Activated T-cell treated with anti-CD3 and anti-CD28 coated beads for 48 hours (primary cell): Measurements from ENCODE around the gene KRTAP10-1.
"Not testable (repeated sequence)": the region's sequence is repeated elsewhere in the genome, so short reads cannot be mapped to it uniquely, and the experiment has no call there.

ENCODE experiments used
- DNase-seq: peaks from one replicate; pipeline ENCODE4 v3.0.0-alpha.2; 2020; ENCODE audit warnings: low read depth

KRTAP10-1 gene

DNA sequence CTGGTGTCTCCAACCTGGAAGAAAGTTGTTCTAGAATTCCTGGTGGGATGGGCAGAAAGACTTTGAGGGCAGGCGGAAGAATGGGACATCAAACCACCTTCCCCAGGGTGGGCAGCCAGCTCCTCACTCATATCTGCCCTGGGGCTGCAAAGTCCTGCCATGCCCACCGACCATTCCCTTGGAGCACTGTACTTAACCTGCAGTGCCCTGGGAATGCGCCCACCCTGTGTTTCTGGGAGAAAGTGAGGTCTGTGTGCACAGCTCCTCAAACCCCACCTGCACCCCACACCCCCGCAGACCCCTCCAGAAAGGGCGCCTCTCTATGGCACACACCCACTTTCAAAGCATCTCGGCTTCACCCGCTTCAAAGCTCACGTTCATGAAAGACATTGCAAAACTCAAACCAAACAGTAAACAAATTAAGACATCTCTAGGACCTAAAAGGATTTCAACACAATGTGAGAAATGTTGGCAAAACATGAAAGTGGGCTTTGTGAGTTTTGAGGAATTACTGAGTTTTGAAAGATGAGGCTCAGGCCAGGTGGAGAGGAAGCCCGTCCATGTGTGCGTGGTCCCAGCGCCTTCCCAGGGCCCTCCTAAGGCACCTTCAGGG lies 25.1 kb downstream of the KRTAP10-1 start:
- no peak for DNase-seq

DNA sequence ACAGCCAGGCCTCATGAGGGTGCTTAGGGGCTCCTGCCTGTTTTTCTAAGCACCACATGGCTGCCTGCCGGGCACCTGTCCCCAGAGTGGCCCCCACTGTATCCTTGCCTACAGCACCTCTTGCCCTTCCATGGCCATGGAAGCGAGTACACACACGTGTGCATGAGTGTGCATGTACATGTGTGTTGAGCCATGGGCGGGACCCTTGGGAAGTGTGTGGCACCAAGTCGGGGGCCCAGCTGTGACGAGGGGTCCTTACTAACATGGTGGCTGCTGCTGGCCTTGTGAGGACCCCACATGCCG lies 25.8 kb downstream of the KRTAP10-1 start:
- DNase-seq = no peak

- DNase-seq = no peak
Observed at GRCh38 chr21:44513389-44514217, 26.4 kb downstream of the KRTAP10-1 start.

DNA sequence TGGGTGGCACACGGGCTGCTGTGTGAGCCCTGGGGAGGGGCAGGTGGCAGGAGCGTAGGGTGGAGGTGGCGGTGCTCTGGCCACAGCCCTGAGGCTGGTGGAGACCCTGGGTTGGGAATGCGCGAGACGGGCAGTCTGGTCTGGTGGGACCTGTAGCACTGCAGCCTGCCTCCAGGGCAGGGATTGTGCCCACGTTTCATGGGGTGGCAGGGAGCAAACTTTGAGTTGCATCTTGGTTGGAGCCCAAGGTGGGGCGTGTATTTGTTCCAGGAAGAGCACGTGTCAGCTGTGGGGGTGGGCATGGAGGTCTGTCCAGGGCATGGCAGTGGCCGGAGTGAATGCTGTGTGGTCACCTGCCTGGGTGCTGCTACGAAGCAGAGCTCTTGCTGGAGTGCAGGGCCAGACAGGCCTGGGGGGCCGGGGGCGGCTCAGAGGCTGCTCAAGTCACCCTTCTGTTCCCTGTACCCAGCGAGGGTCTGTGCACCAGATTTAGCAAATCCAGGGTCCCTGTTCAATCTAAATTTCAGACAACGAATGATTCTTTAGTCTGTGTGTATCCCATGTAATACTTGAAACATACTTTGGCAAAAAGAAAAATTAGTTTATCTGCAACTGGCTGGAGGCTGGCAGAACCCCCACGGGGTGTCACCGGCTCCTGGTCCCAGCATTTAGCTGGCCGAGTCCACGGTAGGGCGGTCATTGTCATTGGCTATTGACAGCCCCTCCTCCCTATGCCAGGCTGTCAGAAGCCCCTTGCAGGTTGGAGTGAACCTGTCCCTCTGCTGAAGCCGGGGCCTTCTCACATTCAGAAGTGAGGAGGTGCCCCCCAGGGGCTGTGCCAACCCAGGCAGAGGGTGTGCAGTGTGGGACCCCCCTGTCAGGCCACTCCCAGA lies 27.3 kb downstream of the KRTAP10-1 start:
- no peak for DNase-seq

DNA sequence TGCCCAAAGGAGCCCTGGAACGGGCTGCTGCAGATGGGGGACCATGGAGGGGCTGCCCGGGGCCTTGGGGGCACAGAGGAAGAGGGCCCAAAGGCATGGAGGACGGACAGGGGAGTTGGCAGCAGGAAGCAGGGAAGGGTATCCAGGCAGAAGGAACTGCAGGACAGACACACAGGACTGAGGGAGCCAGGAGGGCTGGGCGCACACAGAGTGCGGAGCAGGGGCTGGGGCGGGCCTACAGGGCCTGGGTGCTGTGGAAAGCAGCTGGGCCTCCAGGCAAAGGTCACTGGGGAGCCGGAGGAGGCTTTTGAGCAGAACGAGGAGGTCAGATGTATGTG lies 28.1 kb downstream of the KRTAP10-1 start:
- no peak for DNase-seq

- DNase-seq = no peak
Observed at GRCh38 chr21:44511219-44511937, 28.6 kb downstream of the KRTAP10-1 start.

- DNase-seq = peak; percentile 74
Observed at GRCh38 chr21:44510508-44511218, 29.3 kb downstream of the KRTAP10-1 start.

GRCh38 chr21:44510109-44510507 lies 29.9 kb downstream of the KRTAP10-1 start:
- no peak for DNase-seq

DNA sequence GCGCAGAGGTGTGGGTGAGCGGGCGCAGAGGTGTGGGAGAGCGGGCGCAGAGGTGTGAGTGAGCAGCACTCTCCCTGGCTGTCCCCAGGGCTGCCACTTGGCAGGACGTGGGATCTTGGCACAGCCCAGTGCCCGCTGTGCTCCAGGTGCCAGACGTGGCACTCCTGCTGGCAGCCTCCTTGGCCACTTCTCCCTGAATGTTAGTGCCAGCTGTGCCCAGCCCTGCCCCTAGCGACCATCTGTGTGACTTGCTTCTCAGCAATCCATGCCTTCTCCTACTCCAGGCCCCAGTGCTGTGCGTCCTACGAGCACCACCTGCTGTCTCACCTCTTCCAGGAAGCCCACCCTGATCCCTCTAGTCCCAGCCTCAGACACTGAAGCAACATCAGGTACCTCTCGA lies 30.5 kb downstream of the KRTAP10-1 start:
- no peak for DNase-seq

DNA sequence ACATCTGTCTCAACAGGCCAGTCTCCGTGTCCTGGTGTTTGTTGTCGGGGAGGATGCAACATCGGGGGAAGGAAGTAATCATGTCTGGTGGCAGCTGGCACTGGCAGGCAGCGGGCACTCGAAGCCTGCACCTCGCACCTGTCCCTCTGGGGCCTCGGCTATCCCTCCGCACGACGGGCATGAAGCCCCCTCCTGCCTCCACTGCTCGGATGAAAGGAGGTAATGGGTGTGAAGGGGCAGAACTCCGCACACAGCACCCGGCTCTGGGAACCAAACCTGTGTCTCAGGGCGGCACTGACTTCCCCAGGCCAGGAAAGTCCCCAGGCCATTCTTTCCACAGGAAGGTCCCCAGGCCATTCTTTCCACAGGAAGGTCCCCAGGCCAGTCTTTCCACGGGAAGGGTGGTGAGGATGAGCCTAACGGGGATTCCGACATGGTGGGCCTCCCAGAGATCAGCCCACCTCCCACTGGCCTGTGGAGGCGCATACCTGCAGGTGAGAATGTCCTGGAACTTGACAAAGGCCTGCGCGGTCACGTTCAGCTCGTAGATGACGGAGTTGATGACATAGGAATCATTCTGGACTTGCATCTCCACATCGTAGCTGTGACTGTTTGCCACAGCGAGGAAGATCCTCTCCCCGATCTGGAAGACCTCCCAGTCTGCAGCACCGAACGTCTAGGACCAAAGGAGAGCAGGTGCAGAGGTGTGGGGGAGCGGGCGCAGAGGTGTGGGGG lies 31.1 kb downstream of the KRTAP10-1 start:
- no peak for DNase-seq

DNA sequence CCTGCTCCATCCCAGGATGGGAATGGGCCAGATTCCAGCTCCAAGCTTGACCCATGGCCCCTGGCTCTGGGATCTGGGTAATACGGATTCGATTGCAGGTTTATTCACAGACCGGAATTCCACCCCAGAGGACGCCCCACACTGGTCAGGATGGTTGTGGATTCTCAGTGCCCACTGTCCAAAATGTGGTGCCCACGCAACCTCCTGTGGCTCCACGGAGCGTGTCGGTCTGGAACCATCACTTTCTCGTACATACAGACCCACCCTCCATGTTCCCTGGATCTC lies 31.6 kb downstream of the KRTAP10-1 start:
- DNase-seq = no peak

DNA sequence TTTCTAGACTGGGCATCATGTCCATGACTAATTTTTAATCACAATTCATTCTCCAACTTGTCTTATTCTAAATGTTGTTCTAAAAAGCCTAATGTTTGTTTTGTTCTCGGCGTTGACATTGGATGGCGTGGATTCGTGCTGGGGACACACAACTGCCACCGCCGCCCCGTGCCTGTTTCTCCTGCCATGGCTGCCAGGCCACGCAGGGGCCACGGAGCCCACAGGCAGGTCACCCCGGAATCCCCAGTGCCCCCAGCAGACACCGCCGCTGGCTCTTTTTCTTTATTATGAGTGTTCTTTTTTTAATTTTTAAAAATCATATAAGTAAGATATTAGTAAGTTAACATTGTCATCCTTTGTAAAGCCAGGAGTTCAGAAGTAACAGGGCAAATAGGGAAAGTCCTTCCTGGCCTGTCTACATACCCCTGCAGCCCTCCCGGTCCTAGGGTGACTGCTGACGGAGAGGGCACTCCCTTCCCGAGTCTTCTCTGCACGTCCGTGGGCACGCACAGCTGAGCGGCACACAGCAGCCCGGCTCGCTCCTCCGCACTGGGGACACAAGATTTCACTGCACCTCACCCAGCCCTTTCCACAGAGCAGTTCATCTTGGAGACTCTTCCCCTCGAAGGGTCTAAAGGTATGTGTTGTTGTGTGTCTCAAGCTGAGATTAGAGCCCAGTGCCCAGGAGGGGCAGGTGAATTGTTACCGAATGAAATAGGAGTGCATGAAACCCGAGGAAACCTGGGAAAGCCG lies 32.1 kb downstream of the KRTAP10-1 start:
- DNase-seq = no peak

- no peak for DNase-seq
Observed at GRCh38 chr21:44506279-44507255, 33.4 kb downstream of the KRTAP10-1 start.

- no peak for DNase-seq
Observed at GRCh38 chr21:44505673-44506278, 34.2 kb downstream of the KRTAP10-1 start.

- DNase-seq = no peak
Observed at GRCh38 chr21:44503901-44504399, 36.0 kb downstream of the KRTAP10-1 start.

DNA sequence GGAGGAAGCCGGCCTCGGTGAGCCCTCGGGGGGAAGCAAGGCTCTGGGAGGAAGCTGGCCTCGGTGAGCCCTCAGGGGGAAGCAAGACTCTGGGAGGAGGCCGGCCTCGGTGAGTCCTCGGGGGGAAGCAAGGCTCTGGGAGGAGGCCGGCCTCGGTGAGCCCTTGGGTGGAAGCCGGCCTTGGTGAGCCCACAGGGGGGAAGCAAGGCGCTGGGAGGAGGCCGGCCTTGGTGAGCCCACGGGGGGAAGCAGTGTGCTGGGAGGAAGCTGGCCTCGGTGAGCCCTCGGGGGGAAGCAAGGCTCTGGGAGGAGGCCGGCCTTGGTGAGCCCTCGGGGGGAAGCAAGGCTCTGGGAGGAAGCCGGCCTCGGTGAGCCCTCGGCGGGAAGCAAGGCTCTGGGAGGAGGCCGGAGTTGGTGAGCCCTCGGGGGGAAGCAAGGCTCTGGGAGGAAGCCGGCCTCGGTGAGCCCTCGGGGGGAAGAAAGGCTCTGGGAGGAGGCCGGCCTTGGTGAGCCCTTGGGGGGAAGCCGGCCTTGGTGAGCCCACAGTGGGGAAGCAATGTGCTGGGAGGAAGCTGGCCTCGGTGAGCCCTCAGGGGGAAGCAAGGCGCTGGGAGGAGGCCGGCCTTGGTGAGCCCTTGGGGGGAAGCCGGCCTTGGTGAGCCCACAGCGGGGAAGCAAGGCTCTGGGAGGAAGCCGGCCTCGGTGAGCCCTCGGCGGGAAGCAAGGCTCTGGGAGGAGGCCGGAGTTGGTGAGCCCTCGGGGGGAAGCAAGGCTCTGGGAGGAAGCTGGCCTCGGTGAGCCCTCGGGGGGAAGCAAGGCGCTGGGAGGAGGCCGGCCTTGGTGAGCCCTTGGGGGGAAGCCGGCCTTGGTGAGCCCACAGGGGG lies 36.7 kb downstream of the KRTAP10-1 start:
- not testable (repeated sequence) for DNase-seq

- no peak for DNase-seq
Observed at GRCh38 chr21:44502171-44502958, 37.6 kb downstream of the KRTAP10-1 start.
